Transverse colon (tissue), 4 donors: ENCODE data around the gene MASP2. TPM values are rescaled to one million over a fixed set of nuclear protein-coding genes. Genes with fewer than 3 reads are reported as not detected.

Experiments
- DNase-seq: peaks from one replicate; pipeline ENCODE4 v3.0.0-alpha.2; 2019
- H3K27ac ChIP-seq, 4 donors: fragments of 200-600 bp; sonication (generic); 2 replicates each; pipeline ENCODE4 v1.5.1; 2016 to 2018; ENCODE audit warnings: inconsistent platforms in 4 of 4
- H3K27me3 ChIP-seq: fragments of 200-600 bp; sonication (generic); 2 replicates; pipeline ENCODE4 v1.5.1; 2017; ENCODE audit warnings: inconsistent platforms
- H3K36me3 ChIP-seq, 4 donors: fragments of 200-600 bp; sonication (generic); 2 replicates each; pipeline ENCODE4 v1.5.1; 2017 to 2019; ENCODE audit warnings: inconsistent platforms in 4 of 4
- H3K4me1 ChIP-seq, 4 donors: fragments of 200-600 bp; sonication (generic); 2 replicates each; pipeline ENCODE4 v1.5.1; 2017 to 2020; ENCODE audit warnings: inconsistent platforms in 4 of 4
- H3K4me3 ChIP-seq, 4 donors: fragments of 200-600 bp; sonication (generic); 1 replicate in 1 of 4; 2 replicates in 3 of 4; pipeline versions ENCODE4 v1.5.1 to v1.6.1; 2017 to 2019; ENCODE audit warnings: inconsistent platforms in 4 of 4
- H3K9me3 ChIP-seq, 2 donors: fragments of 200-600 bp; sonication (generic); 2 replicates each; pipeline ENCODE4 v1.5.1; 2017 to 2019; ENCODE audit warnings: inconsistent platforms in 2 of 2
- EP300 ChIP-seq: sonication (generic); formaldehyde crosslinking; IDR thresholded peaks from one replicate; pipeline ENCODE4 v1.6.1; 2017; ENCODE audit warnings: antibody characterized with exemption, low read depth
- POLR2A ChIP-seq: fragments of 450-650 bp; IDR thresholded peaks from one replicate; pipeline ENCODE4 v1.6.1; 2016; ENCODE audit warnings: antibody characterized with exemption, mild to moderate bottlenecking, moderate library complexity
- POLR2AphosphoS5 ChIP-seq, 3 donors: sonication (generic); formaldehyde crosslinking; IDR thresholded peaks; one replicate each; pipeline ENCODE4 v1.6.1; 2016; ENCODE audit warnings: antibody characterized with exemption in 3 of 3
- WGBS, 2 donors: methylation state at CpG; one replicate each; pipeline ENCODE4 v1.1.5; 2018; ENCODE audit warnings: low coverage in 1 of 2; 5-methylcytosine and 5-hydroxymethylcytosine counted together
- in situ Hi-C, 4 donors: fragments of 200-750 bp; cut with MboI; loops; one replicate each; pipeline versions ENCODE4 v1.15.0 to v1.15.1; 2017; ENCODE audit warnings: low sequenced_read_pairs in 3 of 4, low pct_ligation_motif_present in 1 of 4, low pct_unique_long_range_greater_than_20kb in 1 of 4
- intact Hi-C: fragments of 100-400 bp; cut with DNase I; formaldehyde crosslinking; loops from one replicate; pipeline ENCODE4 v1.15.1; 2023; ENCODE audit warnings: low total_unique reads
- total RNA-seq, 4 donors: library from RNA; depleted of rRNA; stranded (reverse); fragments of >200 nt; gene quantifications; one replicate each; pipeline ENCODE4 v1.1.0, GENCODE V29; 2016
- TF ChIP-seq, protein P1 (sequence below), 5 experiments: fragments of 200-600 bp in 3 of 5; fragments of 450-650 bp in 2 of 5; sonication (generic) in 3 of 5; IDR thresholded peaks; 1 replicate in 2 of 5; 2 replicates in 3 of 5; pipeline ENCODE4 v1.5.1; 2016 to 2017; ENCODE audit warnings: antibody characterized with exemption in 5 of 5, inconsistent platforms in 3 of 5, mild to moderate bottlenecking in 2 of 5, moderate library complexity in 1 of 5

MASP2 gene
- total RNA-seq, 4 donors from 2014 or later: not detected

DNA sequence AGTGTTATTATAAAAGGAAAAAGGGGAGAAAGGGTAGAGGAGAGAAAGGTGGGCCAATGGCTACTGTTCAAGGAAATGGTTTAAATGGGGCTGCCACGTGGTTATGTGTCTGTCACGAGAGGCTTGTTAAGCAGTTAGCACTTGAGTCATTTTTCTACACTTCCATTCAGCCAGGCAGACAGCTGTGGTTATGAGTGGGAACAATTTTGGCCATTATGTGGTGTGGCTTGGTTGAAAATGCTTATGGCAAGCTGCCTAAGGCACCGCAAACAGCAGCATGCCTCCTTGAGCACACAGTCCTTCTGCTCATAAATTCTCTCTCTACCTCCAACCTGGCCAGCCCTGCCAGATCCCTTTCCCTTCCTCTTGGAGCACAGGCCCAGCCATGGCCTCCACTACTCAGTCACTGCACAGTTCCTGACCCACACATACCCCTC lies 15.9 kb upstream of the MASP2 start:
- intact Hi-C loops (no loop called here), in situ Hi-C loops (no loop called here)
- H3K4me3 ChIP-seq: no peak overlapping the region
- peaks cover 0 to 27% (median 13%) of the 10 kb centered on the region in 4 donors for H3K36me3 ChIP-seq
- no peaks in the 10 kb centered on the region for H3K27me3 ChIP-seq
- no peak for DNase-seq
- no peak overlapping the region for H3K27ac ChIP-seq
- no peak for TF ChIP-seq POLR2AphosphoS5 (IDR thresholded peaks at IDR 0.05)
- TF ChIP-seq, protein P1, sequence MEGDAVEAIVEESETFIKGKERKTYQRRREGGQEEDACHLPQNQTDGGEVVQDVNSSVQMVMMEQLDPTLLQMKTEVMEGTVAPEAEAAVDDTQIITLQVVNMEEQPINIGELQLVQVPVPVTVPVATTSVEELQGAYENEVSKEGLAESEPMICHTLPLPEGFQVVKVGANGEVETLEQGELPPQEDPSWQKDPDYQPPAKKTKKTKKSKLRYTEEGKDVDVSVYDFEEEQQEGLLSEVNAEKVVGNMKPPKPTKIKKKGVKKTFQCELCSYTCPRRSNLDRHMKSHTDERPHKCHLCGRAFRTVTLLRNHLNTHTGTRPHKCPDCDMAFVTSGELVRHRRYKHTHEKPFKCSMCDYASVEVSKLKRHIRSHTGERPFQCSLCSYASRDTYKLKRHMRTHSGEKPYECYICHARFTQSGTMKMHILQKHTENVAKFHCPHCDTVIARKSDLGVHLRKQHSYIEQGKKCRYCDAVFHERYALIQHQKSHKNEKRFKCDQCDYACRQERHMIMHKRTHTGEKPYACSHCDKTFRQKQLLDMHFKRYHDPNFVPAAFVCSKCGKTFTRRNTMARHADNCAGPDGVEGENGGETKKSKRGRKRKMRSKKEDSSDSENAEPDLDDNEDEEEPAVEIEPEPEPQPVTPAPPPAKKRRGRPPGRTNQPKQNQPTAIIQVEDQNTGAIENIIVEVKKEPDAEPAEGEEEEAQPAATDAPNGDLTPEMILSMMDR (IDR thresholded peaks at IDR 0.05): no peak
- TF ChIP-seq EP300: no peak
- TF ChIP-seq POLR2A: no peak
- H3K9me3 ChIP-seq: no peaks in the 10 kb centered on the region
- WGBS, 2 donors: 40 to 51% methylated on average over 1 to 3 of the region's 3 CpGs
- H3K4me1 ChIP-seq: peaks cover 10 to 22% (median 19%) of the 10 kb centered on the region in 4 donors

DNA sequence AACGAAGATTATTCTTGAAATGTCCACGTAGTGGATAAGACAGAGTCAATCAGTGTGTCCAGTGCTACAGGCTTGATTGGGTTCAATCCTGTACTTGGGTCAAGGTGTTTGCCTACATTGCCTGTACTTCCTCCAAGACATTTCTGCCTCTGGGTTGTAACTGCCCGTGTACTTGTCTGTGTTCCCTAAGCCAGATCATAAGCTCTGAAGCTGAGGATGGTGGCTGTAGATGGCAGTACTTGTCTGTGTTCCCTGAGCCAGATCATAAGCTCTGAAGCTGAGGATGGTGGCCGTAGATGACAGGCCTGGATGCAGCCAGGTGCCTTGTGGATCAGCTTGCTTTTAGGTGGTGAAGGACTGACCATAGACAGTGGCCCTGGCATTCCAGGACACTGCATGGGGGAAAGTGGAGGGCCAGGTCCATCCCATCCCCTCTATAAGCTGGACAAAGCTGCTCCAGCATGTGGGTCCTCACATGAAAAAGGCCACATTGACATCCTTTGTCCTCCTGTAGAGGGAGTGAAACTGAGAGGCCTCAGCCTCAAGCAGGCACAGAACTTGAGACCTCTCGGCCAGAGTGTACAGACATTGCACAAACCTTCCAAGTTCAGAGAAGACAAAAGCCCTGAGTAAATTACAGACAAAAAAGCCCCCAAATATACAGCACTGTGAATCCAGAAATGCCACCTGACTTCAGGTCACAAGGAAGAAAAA lies 14.8 kb upstream of the MASP2 start:
- in situ Hi-C loops (no loop called here), intact Hi-C loops (no loop called here)
- Histone ChIP-seq H3K27me3 (no peaks in the 10 kb centered on the region), H3K4me3 (no peak overlapping the region), H3K4me1 (peaks cover 10 to 22% (median 19%) of the 10 kb centered on the region in 4 donors), H3K27ac (no peak overlapping the region), H3K36me3 (peaks cover 0 to 21% (median 9%) of the 10 kb centered on the region in 4 donors), H3K9me3 (no peaks in the 10 kb centered on the region)
- 68% methylated on average over 5 of the region's 5 CpGs; no CpG with 5 or more reads in 1 of the 2 donors for WGBS, 2 donors
- no peak for DNase-seq
- TF ChIP-seq POLR2A: no peak
- no peak for TF ChIP-seq POLR2AphosphoS5 (IDR thresholded peaks at IDR 0.05)
- TF ChIP-seq, protein P1 (IDR thresholded peaks at IDR 0.05): no peak
- TF ChIP-seq EP300: no peak

DNA sequence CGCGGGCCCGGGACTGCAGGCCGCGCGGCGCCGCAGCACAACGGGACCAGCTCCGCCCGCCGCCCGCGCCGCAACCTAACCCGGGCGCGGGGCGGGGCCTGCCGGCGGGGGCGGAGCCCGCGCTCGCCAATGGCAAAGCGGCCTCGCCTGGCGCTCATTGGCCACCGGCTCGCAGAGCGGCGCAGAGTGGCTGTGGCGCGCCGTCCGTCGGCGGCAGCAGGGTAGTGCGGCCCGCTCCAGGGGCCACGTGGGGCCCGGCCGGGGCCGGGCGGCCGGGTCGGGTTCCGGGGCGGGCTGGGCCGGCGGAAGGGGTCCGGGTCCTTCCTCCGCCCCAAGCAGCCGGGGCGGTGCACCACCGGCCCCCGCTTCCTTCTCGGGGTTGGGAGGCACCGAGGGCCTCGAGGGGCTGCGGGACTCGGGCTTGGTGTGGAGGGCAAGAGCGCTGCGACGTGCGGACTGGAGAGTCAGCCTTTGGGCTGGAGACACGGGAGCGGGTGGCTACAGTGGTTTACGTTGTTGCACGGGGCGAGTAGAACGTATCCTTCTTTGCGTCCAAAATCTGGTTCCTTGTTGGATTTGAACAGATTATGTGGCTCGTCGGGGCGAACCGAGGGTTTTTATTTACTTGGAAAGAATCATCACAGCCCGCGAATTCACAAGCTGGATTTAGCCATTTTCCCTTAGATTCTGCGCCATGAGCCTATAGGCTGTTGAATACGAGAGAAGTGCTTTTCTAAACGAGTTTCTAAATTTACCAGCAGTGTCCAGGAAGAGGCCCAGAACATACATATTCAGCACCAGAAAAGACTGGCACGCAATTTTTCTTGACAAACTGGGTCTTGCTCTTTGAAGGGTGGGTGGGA lies 13.2 kb upstream of the MASP2 start, which contains the start of gene SRM:
SRM (minus strand) TSS at position 51 of the 863 bp plus-strand sequence. CDS start 75 bp downstream, outside the sequence.
- Histone ChIP-seq H3K9me3 (no peaks in the 10 kb centered on the region), H3K4me1 (peaks cover 10 to 22% (median 19%) of the 10 kb centered on the region in 4 donors), H3K27me3 (no peaks in the 10 kb centered on the region), H3K36me3 (peaks cover 0 to 11% (median 2%) of the 10 kb centered on the region in 4 donors), H3K4me3 (peak within 1 kb of the TSS; percentile 86 to 98 (median 94)), H3K27ac (peak within 1 kb of the TSS; percentile 74 to 89 (median 80))
- in situ Hi-C loops: no loop called here
- intact Hi-C loops: no loop called here
- peak; percentile 93 for DNase-seq
- peak in 2 of 3 donors; percentile 31 to 54 for TF ChIP-seq POLR2AphosphoS5 (IDR thresholded peaks at IDR 0.05)
- TF ChIP-seq EP300: no peak
- peak; percentile 60 for TF ChIP-seq POLR2A
- TF ChIP-seq, protein P1 (IDR thresholded peaks at IDR 0.05): peak in 3 of 5 experiments; percentile 14 to 59 (median 34)
- 0% methylated on average over 6 to 58 of the region's 83 CpGs for WGBS, 2 donors
